Left renal pelvis (tissue), 4 donors: ENCODE data around the gene GOLGA2. TPM values are rescaled to one million over a fixed set of nuclear protein-coding genes. Genes with fewer than 3 reads are reported as not detected.
A peak's percentile ranks its signal among the peaks of the same experiment; 100 is the strongest.

Source experiments
- DNase-seq, 4 donors: peaks; one replicate each; pipeline ENCODE4 v3.0.0-alpha.2; 2013; ENCODE audit warnings: low read depth in 4 of 4, low spot score in 3 of 4
- polyA plus RNA-seq, 4 donors: library from polyadenylated mRNA; unstranded; fragments of 120-200 nt; gene quantifications; one replicate each; pipeline ENCODE4 v1.2.1, GENCODE V29; 2013; ENCODE audit not compliant: insufficient read length in 4 of 4

GOLGA2 gene
- polyA plus RNA-seq, 4 donors, result 71.5 to 126 (median 94.2) TPM

GRCh38 chr9:128260340-128260739 lies 15.5 kb downstream of the GOLGA2 start:
- DNase-seq, result no peak

- DNase-seq, result no peak
Observed at GRCh38 chr9:128259156-128259555, 16.7 kb downstream of the GOLGA2 start.

- no peak for DNase-seq
Observed at GRCh38 chr9:128258326-128258725, 17.5 kb downstream of the GOLGA2 start.

GRCh38 chr9:128257907-128258306 lies 17.9 kb downstream of the GOLGA2 start:
- DNase-seq, result no peak

GRCh38 chr9:128257086-128257825 lies 18.6 kb downstream of the GOLGA2 start:
- DNase-seq, result no peak

GRCh38 chr9:128254855-128255759 lies 20.7 kb downstream of the GOLGA2 start:
- no peak for DNase-seq

- DNase-seq, result no peak
Observed at GRCh38 chr9:128254362-128254761, 21.4 kb downstream of the GOLGA2 start.

GRCh38 chr9:128253991-128254346 lies 21.8 kb downstream of the GOLGA2 start:
- DNase-seq, result no peak

- no peak for DNase-seq
Observed at GRCh38 chr9:128253140-128253990, 22.4 kb downstream of the GOLGA2 start.

- no peak for DNase-seq
Observed at GRCh38 chr9:128252317-128253139, 23.3 kb downstream of the GOLGA2 start.

GRCh38 chr9:128251732-128252100 lies 24.1 kb downstream of the GOLGA2 start:
- DNase-seq, result no peak

GRCh38 chr9:128250839-128251731 lies 24.7 kb downstream of the GOLGA2 start:
- DNase-seq, result no peak

- DNase-seq, result peak in 2 of 4 donors; percentile 63 to 70
Observed at GRCh38 chr9:128249908-128250838, 25.6 kb downstream of the GOLGA2 start.

GRCh38 chr9:128249558-128249907 lies 26.3 kb downstream of the GOLGA2 start:
- no peak for DNase-seq

- no peak for DNase-seq
Observed at GRCh38 chr9:128247226-128247803, 28.5 kb downstream of the GOLGA2 start.

- DNase-seq, result no peak
Observed at GRCh38 chr9:128246471-128246870, 29.3 kb downstream of the GOLGA2 start.

- peak in 1 of 4 donors; percentile 55 for DNase-seq
Observed at GRCh38 chr9:128245421-128246151, 30.2 kb downstream of the GOLGA2 start.
